GM19025 (cell line): ENCODE data around the gene GGPS1.
"Not testable (repeated sequence)": the region's sequence is repeated elsewhere in the genome, so short reads cannot be mapped to it uniquely, and the experiment has no call there.

Source experiments
- ATAC-seq: cut with Tn5 transposase; IDR thresholded peaks from one replicate; pipeline ENCODE4 v1.9.1; 2021; ENCODE audit warnings: mild to moderate bottlenecking, low read depth, moderate library complexity; ENCODE audit not compliant: unreplicated experiment

Gene GGPS1

GRCh38 chr1:235304549-235305451 is 23.6 kb upstream of the GGPS1 start:
- ATAC-seq: no peak

GRCh38 chr1:235307158-235308124 is 20.9 kb upstream of the GGPS1 start:
- no peak for ATAC-seq

- not testable (repeated sequence) for ATAC-seq
These were observed 19.2 kb upstream of the GGPS1 start for GRCh38 chr1:235309206-235309605.

- no peak for ATAC-seq
These were observed 15.1 kb upstream of the GGPS1 start for GRCh38 chr1:235313262-235313661.

GRCh38 chr1:235313931-235314678 is 14.3 kb upstream of the GGPS1 start:
- no peak for ATAC-seq

GRCh38 chr1:235315173-235315572 is 13.2 kb upstream of the GGPS1 start:
- no peak for ATAC-seq

- no peak for ATAC-seq
These were observed 12.6 kb upstream of the GGPS1 start for GRCh38 chr1:235315735-235316134.

GRCh38 chr1:235317168-235317567 is 11.2 kb upstream of the GGPS1 start:
- no peak for ATAC-seq

- ATAC-seq: no peak
These were observed 9.1 kb upstream of the GGPS1 start for GRCh38 chr1:235319255-235319654.

GRCh38 chr1:235320521-235321179 is 7.7 kb upstream of the GGPS1 start:
- ATAC-seq: no peak

GRCh38 chr1:235324296-235324695 is 4.1 kb upstream of the GGPS1 start:
- no peak for ATAC-seq

GRCh38 chr1:235325139-235325538 is 3.2 kb upstream of the GGPS1 start:
- ATAC-seq: no peak

- no peak for ATAC-seq
These were observed 2.5 kb upstream of the GGPS1 start for GRCh38 chr1:235325854-235326253.

GRCh38 chr1:235326719-235327558 is 1.4 kb upstream of the GGPS1 start:
- ATAC-seq: no peak

- peak; percentile 0 for ATAC-seq
These were observed 655 bp upstream of the GGPS1 start, which contains the start of gene ARID4B for GRCh38 chr1:235327559-235328270. Gene ARID4B, minus strand, starts transcription at chr1:235328179. Its CDS starts 1,260 bp downstream, at chr1:235326919.

GRCh38 chr1:235329139-235329902 is 951 bp downstream of the GGPS1 start:
- no peak for ATAC-seq

- no peak for ATAC-seq
These were observed 2.5 kb downstream of the GGPS1 start for GRCh38 chr1:235330918-235331285.

- ATAC-seq: no peak
These were observed 3.0 kb downstream of the GGPS1 start for GRCh38 chr1:235331401-235331800.
